PFSK-1 (cell line): ENCODE data around the gene SLITRK6.

Source experiments
- FOXP2 ChIP-seq: optimal IDR thresholded peaks from 2 replicates; pipeline ENCODE3; 2011; ENCODE audit warnings: borderline replicate concordance, control low read depth, inconsistent platforms; ENCODE audit not compliant: insufficient read depth; ENCODE audit errors: extremely low read length, extremely low read depth
- POLR2AphosphoS5 ChIP-seq: IDR thresholded peaks from 2 replicates; pipeline ENCODE4 v1.6.1; 2012; ENCODE audit warnings: low read depth, mild to moderate bottlenecking, control low read depth, low read length, moderate library complexity
- SIN3A ChIP-seq: IDR thresholded peaks from 2 replicates; pipeline ENCODE4 v1.6.1; 2012; ENCODE audit warnings: mild to moderate bottlenecking, low read length, moderate library complexity, borderline replicate concordance; ENCODE audit not compliant: insufficient read depth
- TAF1 ChIP-seq: IDR thresholded peaks from 2 replicates; pipeline ENCODE4 v1.6.1; 2012; ENCODE audit warnings: low read length, control low read depth, borderline replicate concordance; ENCODE audit not compliant: insufficient read depth
- TF ChIP-seq, protein P1 (sequence below), 2 experiments: IDR thresholded peaks; 2 replicates each; pipeline versions ENCODE4 v1.6.1 to v1.8.0; 2011 to 2012; ENCODE audit warnings: low read depth in 2 of 2, low read length in 2 of 2, control low read depth in 1 of 2, inconsistent platforms in 1 of 2, mild to moderate bottlenecking in 1 of 2, moderate library complexity in 1 of 2; ENCODE audit not compliant: insufficient read depth in 1 of 2

Gene SLITRK6

DNA sequence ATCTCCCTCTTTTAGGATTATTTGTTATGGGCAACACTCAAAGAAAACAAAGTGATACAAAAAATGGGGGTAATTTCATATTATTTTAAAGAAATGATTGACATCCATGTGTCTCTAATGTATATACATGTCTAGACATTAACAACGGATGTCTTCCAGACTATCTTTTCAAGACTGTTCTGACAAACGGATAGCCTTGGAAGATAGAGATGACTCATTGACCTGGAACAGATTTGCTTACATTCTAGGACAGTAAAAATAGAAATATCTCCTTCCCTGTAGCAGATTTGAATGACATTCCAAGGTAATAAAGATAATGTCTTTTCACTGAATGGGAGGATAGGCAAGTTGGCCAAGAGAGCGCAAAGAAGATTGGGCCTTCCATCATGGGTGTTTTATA, 26.2 kb upstream of the SLITRK6 start:
- TF ChIP-seq FOXP2, result no peak
- no peak for TF ChIP-seq TAF1
- no peak for TF ChIP-seq POLR2AphosphoS5
- TF ChIP-seq, protein P1, sequence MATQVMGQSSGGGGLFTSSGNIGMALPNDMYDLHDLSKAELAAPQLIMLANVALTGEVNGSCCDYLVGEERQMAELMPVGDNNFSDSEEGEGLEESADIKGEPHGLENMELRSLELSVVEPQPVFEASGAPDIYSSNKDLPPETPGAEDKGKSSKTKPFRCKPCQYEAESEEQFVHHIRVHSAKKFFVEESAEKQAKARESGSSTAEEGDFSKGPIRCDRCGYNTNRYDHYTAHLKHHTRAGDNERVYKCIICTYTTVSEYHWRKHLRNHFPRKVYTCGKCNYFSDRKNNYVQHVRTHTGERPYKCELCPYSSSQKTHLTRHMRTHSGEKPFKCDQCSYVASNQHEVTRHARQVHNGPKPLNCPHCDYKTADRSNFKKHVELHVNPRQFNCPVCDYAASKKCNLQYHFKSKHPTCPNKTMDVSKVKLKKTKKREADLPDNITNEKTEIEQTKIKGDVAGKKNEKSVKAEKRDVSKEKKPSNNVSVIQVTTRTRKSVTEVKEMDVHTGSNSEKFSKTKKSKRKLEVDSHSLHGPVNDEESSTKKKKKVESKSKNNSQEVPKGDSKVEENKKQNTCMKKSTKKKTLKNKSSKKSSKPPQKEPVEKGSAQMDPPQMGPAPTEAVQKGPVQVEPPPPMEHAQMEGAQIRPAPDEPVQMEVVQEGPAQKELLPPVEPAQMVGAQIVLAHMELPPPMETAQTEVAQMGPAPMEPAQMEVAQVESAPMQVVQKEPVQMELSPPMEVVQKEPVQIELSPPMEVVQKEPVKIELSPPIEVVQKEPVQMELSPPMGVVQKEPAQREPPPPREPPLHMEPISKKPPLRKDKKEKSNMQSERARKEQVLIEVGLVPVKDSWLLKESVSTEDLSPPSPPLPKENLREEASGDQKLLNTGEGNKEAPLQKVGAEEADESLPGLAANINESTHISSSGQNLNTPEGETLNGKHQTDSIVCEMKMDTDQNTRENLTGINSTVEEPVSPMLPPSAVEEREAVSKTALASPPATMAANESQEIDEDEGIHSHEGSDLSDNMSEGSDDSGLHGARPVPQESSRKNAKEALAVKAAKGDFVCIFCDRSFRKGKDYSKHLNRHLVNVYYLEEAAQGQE (IDR thresholded peaks at IDR 0.05; ENCODE audit: insufficient read depth in 1 of 2, low read depth in 2 of 2, low read length in 2 of 2), result no peak
- no peak for TF ChIP-seq SIN3A

DNA sequence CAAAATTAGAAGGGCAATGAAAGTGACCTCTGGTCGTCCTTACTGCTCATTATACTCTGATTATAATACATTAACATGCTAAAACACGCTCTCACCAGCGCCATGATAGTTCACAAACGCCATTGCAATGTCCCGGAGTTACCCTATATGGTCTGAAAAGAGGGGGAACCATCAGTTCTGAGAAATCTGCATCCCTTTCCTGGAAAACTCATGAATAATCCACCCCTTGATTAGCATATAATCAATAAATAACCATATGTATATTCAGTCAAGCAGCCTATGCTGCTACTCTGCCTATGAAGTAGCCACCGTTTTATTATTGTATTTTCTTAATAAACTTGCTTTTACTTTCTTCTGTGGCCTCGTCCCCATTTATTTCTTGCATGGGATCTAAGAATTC, 24.6 kb upstream of the SLITRK6 start:
- TF ChIP-seq TAF1 (no peak), SIN3A (no peak), POLR2AphosphoS5 (no peak), FOXP2 (no peak)
- TF ChIP-seq, protein P1 (IDR thresholded peaks at IDR 0.05; ENCODE audit: insufficient read depth in 1 of 2, low read depth in 2 of 2, low read length in 2 of 2), result no peak

DNA sequence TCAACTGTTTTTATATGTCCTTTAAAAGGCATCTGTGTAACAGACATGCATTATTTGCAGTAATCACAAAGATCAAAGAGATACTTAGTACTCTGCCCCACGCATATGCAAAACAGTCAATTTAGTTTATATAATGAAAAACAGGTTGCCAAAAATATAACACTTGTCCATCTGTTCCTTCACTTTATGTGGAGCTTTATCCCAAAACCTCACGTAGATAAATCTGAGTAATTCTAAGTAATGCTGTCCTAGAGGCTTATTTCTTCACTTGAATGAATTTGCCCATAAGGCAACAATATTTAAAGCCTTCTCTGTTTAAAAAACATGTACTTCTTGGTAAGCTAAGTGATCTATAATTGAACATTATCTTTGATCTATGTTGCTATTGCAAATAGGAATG, 20.3 kb upstream of the SLITRK6 start:
- TF ChIP-seq SIN3A, result no peak
- TF ChIP-seq TAF1, result no peak
- TF ChIP-seq, protein P1 (IDR thresholded peaks at IDR 0.05; ENCODE audit: insufficient read depth in 1 of 2, low read depth in 2 of 2, low read length in 2 of 2), result no peak
- no peak for TF ChIP-seq POLR2AphosphoS5
- no peak for TF ChIP-seq FOXP2

DNA sequence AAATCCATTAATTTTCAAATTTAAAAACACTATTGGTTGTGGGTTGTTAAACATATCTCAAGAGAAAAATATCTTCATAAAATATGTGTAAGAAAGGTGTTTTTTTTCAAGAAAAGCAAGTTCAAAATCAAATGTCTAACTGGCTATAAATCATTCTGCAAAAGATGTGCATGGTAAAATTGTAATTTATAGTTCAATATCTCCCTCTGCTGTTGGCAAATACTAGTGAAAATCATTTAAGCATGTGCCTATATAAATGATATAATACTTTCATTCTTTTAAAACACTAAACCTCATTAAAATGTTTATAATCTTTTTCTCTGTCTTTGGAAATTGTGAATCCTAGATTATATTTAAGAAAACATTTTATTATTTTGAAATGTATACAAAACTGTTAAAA, 17.2 kb upstream of the SLITRK6 start:
- TF ChIP-seq FOXP2 (no peak), POLR2AphosphoS5 (no peak), SIN3A (no peak), TAF1 (no peak)
- TF ChIP-seq, protein P1 (IDR thresholded peaks at IDR 0.05; ENCODE audit: insufficient read depth in 1 of 2, low read depth in 2 of 2, low read length in 2 of 2), result no peak

DNA sequence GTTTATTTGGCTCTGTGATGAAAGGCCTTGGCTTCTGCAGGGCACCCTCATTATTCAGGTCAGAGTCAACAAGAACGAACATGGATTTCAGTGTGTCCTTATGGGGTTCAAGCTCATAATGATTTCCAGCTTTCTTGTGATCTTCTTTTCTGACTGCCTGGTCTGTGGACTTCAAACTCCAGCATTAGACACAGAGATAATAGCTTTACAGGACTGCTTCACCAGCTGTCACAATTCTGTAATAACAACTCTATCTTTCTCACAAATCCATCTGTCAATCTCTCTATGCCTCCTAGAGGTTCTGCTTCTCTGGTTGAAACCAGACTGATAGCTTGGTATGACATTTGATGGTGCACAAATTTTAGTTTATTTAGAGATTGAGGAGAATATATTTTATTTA, 13.1 kb upstream of the SLITRK6 start:
- TF ChIP-seq, protein P1 (IDR thresholded peaks at IDR 0.05; ENCODE audit: insufficient read depth in 1 of 2, low read depth in 2 of 2, low read length in 2 of 2), result no peak
- no peak for TF ChIP-seq FOXP2
- no peak for TF ChIP-seq POLR2AphosphoS5
- TF ChIP-seq SIN3A, result no peak
- TF ChIP-seq TAF1, result no peak
